Activated naive CD4-positive, alpha-beta T cell (primary cell): ENCODE data around the gene IGIP.

Experiments
- DNase-seq, 4 experiments: peaks; one replicate each; lab custom pipeline; 2025; lab: John Stamatoyannopoulos, UW

IGIP gene

DNA sequence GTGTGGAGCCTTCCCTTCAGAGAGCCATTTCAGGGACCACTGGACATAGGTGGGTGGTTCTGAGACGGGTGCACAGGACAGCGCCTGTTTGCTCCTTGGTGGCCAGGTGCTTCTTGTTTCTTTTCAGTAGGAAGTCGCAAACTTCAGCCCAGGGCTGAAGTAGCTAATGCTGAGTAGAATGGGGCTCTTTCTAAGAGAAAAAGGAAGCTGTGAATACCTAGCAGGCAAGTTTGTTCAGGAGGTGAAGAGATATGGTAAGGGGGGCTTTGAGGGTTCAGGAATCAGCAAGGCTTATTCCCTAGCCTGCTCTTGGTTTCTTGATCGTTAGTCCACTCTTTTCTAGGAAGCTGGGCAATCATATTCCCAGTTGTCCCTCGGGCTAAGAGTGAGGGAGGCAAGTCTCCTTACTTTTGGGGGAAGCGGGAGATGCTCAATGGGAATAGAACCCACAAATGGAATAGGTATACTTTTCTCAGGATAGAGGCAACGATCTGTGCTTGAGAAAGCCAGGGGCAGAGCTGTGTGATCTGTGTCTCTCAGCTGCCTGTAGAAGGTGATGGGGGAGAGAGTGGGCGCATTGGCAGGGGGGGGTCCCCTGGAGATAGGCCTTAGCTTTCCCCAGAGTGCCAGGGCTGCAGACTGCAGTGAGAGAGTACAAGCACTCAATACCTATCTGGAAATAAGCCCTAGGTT, 13.7 kb upstream of the IGIP start:
- DNase-seq = no peak

DNA sequence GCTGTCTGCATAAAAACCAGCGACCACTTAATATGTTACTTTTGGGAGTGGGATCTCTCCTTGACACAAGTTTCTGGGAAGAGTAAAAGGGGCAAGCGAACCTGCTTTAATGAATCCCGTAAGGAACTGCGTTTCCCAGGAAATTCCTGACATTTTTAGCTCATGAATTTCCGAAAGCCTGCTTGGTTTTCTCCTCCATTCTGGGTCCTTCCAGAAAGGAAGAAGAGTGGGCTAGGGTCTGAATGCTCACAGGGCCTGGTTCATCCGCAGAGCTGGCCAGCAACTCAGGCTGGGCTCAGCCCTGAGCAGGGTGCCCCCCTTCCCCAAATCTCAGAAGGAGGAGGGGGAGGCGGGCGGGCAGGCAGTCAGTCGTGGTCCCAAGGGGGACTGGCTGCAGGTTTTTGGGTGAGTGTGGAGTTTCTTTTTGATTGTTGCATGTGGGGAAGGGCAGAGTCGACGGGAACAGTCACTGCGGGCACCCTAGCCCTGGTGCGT, 13.0 kb upstream of the IGIP start:
- no peak for DNase-seq

DNA sequence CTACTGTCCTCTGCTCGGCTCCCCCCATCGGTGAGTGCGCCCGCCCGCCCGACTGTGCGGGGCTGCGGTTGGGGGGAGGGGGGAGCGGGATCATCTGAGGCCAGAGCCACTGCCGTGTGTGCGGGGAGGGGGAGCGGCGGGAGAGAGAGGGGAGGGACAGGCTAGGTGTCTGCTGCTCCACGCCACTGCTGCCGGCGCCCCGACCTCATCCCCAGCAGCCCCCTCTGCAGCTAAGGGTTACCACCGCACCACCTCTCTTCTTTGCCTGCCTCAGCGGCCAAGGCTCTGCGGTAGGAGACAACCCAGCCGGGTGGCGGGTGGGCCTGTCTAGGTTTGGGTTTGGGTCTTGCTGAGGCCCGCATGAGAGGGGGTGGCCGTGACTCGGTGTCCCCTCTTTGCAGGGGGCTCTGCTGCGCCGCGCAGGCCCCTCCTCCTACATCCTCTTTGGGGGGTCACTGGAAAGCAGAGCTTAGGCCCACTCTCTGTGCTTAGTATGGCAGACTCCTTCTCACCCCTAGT, 12.5 kb upstream of the IGIP start:
- DNase-seq = no peak

DNA sequence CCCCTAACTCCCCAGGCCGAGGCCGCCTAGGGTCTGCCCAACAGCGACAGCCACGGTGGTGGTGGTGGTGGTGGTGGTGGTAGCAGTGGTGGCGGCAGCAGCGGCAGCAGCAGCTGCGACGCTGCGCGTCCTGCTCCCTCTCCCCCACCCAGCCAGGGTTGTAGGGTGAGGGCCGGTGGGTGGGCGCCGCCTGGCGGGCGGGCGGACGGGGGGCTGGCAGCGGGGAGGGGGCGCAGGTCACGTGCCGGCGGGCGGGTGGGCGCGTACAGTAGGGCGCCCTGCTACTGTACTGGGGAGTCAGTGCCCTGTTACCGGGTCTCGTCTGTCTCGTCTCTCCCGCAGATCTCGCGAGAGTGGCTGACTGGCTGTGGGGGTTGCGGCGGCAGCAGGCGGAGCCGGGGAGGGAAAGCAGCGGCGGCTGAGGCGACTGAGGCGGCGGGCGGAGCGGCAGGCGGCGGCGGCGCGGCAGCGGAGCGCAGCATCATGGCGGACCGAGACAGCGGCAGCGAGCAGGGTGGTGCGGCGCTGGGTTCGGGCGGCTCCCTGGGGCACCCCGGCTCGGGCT, 12.0 kb upstream of the IGIP start, which contains the start of gene PURA:
Gene PURA, plus strand, starts transcription at position 411 of the 565 bp plus-strand sequence. Its CDS starts 73 bp downstream, at position 484.
- DNase-seq = peak; percentile 83 to 92 (median 90)

DNA sequence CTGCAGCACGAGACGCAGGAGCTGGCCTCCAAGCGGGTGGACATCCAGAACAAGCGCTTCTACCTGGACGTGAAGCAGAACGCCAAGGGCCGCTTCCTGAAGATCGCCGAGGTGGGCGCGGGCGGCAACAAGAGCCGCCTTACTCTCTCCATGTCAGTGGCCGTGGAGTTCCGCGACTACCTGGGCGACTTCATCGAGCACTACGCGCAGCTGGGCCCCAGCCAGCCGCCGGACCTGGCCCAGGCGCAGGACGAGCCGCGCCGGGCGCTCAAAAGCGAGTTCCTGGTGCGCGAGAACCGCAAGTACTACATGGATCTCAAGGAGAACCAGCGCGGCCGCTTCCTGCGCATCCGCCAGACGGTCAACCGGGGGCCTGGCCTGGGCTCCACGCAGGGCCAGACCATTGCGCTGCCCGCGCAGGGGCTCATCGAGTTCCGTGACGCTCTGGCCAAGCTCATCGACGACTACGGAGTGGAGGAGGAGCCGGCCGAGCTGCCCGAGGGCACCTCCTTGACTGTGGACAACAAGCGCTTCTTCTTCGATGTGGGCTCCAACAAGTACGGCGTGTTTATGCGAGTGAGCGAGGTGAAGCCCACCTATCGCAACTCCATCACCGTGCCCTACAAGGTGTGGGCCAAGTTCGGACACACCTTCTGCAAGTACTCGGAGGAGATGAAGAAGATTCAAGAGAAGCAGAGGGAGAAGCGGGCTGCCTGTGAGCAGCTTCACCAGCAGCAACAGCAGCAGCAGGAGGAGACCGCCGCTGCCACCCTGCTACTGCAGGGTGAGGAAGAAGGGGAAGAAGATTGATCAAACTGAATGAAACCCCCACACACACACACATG, 11.2 kb upstream of the IGIP start:
- peak in 1 of 4 experiments; percentile 40 for DNase-seq

DNA sequence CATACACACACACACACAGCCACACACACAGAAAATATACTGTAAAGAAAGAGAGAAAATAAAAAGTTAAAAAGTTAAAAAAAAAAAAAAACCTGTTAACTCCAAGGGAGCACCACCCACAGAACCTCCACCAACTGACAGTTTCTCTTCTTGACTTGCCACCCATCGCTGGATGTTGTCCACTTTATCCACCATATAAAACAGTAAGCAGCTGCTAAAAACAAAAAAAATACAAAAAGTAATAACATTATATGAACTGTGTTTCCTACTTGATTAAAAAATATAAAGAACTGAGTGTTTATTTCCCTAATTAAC, 10.6 kb upstream of the IGIP start:
- DNase-seq = no peak

DNA sequence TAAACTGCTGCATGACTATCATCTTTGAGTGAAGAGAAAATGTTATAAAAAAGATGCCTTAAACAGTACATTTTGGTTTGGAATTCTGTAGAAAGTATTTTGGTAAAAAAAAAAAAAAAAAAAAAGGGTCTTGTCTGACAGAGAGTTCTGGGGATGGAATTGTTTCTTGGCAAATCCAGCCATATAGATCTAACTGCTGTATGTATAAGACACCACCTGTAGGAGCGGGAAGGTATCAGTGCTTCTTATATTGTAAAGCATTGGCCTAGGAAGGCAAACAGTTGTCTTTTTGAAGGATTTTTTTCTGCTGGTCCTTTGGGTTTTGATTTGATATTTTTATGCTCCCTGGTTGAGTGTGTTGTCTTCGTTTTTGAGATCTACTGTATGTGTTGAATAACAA, 9.0 kb upstream of the IGIP start:
- no peak for DNase-seq

DNA sequence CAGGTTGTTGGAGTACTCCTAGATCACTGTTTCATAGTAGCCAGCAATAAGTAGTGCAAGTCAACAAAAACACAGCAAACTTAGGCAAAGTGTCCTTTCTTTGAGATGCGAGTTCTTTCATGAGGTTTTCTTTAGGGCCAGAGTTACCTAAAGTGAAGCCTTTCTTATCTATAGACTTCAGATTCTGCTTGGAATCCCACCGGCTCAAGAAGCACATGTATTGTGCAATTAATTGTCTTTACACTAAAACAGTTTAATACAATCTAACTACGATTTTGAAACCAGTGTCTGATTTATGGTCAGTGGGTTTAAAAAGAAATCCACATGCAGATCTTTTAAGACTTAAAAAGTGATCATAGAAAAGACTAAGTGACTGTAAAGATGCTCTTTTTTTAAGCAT, 8.2 kb upstream of the IGIP start:
- DNase-seq = no peak

DNA sequence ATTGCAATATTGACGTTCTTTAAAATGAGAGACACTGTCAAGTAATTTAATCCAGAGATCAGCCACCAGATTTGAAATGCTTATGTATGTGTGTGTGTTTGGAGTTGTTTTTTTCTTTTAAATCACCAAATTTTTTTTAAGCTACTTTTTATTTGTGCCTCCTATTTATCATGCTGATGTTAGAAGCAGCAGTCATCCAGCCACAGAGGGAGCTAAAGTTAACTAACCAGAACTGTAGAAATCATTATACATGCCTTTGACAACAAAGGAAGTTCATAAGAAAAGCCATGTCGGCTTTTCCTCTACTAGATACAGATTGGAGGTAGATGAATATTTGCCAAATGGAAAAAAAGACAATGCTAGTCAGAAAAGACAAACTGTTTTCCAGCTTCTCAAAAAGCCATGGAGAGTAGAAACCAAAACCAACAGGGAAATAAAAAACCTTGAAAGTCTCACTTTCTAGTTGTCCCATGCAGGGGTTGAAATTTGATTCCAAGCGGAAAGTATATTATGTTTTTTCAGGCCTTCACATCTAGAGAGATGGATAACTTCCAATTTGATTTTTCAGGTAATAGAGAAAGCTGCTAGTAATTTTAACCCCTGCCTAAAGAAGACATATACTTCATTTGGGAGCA, 7.3 kb upstream of the IGIP start:
- DNase-seq = no peak

DNA sequence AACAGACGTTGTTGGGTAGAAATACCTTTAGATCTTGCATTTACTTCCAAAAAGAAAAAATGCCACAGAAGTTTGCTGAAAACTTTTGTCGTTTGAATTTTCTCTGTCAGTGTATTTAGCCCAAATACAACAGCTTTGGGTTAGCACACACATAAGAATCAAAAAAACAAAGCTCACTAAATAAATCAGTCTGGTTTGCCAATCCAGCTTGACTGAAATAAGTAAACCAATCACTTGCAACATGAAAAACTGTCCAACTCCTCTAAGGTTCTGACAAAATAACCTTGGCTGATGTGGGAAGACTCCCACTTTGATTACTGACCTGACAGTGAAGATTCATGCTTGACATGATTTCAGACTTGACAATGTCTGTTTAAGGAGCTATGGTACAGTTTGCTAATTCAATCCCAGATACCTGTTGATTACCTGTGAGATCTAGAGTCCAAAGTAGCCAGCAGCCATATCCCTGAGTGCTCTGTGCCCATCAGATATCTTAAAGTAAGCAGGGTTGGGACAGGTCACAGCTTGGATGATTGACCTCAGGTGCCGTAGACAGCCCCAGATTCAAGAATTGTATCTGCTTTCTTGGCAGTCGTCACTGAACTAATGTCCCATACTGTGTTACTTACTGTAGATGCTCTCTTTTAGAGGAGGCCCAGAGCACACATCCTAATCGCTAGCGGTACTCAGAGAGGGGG, 727 bp downstream of the IGIP start:
- no peak for DNase-seq

DNA sequence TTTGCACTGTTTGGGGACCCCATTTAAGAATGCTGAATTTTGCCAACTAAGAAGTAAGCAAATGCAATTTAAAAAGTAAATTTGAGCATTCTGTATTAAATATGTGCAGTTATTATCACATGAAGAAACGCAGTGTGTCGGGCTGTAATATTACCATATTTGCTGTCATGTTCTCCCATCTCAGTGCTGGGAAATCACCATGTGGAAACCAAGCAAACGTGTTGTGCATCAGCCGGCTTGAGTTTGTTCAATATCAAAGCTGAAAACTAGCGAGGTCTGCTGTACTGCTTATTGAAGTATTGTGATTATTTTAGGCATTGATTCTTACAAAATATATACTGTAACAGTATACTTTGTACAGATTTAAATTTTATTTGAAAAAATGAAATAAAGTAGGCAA, 2.6 kb downstream of the IGIP start:
- DNase-seq = no peak

DNA sequence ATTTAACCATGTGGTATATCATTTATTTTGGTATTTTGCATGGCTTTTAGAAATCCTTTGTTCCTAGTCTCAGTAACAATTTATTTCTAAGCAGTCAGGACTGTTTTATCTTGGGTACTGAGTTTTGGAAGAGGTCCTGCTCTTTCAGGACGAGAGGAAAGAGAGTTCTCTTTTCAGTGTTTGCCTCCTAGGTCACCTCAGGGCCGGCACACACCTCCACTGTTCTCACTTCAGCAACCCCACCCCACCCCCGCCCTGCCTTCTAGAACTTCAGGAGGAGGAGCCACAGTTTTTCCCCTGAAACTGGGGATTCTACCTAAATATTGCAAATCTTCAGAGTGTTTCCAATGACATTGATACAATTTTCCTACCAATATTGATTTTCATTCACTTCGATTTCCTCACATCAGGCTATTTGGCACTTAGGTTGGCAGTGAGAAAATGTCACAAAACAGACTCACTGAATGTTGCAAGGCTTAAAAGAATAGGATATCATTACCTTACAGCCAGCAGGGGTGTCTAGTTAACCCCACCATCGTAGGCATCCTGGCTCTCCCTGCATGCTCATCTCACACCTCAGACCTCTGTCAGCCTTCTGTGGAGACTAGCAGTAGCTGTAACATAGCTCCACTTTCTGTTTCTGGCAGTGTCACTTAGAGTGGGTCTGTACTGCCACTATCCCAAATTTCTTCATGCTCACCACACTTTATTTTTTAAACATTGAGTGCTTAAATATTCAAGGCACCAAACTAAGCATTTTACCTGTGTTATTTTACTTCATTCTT, 5.4 kb downstream of the IGIP start:
- no peak for DNase-seq

DNA sequence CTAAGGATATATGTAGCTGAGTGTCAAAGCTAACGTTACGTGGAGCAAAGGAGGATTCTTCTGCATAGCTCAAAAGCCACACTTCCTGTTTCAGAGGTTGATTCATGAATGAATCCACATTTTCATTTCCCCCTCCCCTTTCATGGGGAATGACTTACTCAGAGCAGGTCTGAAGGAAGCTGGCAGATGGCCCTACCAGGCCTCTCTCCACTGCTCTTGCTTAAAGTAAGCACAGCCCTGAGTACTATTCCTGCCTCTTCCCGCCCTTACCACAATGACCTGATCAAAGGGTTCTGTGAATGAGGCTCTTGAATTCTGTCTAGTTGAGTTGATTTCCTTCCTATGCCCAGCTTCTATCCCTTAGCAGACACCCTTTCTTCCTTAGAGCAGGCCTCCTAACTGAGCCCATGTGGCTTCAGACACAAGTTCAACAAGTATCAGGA, 6.3 kb downstream of the IGIP start:
- DNase-seq = no peak

DNA sequence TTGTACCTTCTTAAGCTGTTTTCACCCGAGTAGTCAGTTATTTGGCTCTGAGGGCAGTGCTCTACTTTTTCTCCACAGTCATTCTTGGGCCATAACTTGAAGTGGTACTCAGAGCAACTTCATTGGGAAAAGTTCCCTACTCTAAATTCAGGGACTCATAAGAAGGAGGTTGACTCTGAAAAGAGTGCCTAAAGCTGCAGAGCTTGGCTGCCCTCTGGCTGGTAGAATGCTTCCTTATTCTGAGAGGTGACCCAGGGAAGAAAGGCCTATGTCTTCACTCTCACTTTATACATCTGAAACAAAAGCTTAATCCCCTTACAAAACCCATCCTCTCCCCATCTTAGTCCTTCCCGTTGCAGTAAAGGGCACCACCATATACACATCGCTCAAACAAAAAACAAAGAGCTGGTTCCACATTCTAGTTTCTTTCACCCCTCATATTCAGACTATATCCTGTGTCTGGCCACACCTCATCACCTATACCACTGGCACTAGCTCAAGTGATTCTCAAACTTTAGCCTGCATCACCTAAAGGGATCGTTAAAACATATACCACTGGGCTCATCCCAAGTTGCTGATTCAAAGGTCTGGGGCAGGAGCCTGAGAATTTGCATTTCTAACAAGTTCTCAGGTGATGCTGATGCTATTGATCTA, 7.9 kb downstream of the IGIP start:
- no peak for DNase-seq

DNA sequence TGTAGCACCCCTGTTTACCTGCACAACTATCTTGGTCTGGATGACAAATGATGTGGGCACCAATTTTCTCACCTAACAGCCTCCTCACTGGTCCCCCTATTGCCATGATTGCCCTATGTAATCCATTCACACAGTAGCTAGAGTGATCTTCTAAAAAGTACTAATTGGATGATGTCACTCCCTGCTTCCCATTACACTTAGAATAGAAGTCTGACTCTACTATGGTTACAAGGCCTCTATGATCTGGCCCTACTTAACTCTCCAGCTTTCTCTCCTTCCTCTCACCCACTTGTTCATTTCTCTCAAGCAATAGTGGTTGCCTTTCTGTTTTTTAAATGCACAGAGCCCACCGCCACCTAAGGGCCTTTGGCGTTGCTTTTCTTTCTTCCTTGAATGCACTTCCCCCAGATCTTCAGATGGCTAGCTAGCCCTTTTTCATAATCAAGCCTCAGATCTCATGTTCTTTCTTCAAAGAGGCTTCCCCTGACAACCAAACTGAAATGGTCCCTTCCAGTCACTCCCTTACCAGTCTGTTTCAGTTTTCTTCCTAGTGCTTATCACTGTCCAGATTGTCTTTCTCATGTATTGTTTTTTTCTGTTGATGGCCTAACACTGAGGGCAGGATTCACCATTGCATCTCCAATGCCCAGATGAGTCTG, 8.7 kb downstream of the IGIP start:
- DNase-seq = no peak

DNA sequence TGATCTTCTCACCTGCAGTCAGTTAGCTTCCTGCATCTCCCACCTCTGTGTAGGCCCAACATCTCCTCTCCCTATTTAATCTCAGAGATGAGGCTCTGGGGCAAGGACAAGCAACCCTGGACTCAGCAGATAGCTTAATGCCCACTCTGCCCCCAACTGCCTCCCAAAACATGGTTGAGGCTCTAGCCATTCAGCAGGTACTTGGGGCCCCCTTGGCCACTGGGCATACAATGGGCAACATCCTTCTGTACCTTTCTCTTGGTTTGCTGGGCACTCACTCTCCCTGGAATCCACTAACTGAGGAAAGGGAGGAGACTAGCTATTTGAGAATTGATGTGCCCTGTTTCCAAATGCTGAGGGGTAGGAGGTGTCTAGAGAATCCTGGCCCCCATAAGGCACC, 9.4 kb downstream of the IGIP start:
- DNase-seq = no peak

DNA sequence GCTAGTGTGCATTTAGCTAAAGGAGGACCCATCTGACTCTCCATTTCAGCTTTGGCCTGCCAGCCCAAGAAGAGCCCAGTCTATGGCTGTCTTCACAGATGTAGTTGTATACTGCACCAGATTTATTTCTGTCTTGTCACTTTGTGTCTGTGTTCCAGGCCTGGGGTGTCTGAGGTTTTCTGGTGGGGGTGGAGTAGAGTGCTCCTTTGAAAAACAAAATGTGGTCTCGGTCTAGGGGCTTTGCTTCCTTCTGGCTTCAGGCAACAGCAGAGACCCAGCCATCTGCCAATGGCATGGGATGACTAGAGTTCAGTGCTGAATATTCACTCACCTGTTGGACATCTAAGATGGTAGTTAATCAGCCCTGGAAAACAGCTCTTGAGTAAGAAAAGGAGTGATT, 10.9 kb downstream of the IGIP start:
- DNase-seq = no peak

DNA sequence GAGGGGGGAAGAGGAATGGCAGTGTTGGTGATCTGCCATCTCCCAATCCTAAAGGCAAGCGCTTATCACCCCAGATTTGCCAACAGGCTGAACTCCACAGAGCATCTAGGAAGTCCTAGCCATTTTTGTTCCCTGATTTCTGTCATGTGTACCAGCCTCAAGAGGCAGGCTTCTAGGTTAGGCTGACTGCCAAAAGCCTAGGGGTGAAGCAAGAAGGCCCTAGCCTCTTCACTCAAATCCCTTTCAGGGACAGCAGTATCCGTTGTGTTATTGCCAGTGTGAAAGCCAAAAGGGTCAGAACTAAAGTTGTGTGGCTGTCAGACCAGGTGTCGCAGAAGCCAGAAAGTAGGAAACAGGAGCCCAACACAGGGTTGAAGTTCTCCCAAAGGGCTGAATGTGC, 14.7 kb downstream of the IGIP start:
- no peak for DNase-seq

DNA sequence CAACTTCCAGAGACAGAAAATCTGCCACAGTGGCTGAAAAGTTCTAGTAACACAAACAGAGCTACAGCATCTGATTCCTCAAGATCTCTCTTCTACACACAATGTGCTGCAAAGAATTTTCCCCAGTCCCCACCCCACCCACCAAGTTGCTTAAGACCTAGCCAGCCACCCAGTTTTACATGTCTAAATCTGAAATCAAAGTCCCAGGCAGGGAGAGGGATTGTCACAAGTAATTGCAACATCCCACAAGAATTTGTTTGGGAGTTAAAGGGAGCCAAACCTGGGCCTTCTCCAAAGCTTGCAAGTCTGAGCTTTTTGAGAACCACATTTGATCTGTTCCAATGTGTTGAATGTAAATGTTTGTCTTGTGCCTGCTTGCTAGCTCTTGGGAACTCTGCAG, 15.5 kb downstream of the IGIP start:
- no peak for DNase-seq

DNA sequence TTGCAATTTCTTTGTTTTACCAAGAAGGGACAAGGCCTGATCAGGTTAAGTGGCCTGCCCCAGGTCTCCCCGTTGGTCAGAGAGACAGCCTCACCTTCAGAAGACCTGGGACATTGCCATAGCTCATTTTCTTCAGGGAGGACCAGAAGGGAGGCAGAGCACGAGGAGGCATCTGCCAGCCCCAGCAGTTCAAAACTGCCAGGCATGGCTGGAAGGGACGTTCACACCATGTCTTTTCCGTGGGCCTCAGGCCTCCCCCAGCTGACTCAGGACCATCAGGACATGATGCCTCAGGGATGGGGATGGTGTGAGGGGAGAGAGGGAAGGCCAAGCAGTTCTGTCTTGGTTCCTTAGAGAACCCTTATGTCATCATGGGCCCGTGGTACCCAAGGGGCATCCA, 16.5 kb downstream of the IGIP start:
- DNase-seq = no peak
